Fibroblast of lung (primary cell): ENCODE measurements around the gene COQ10B.

ENCODE experiments used
- CTCF ChIP-seq, 2 donors: IDR thresholded peaks in 1 of 2; conservative IDR thresholded peaks in 1 of 2; 1 replicate in 1 of 2; 2 replicates in 1 of 2; pipeline ENCODE4 v1.5.1; 2011 to 2012; ENCODE audit warnings: low read length in 2 of 2, control low read depth in 1 of 2, inconsistent platforms in 1 of 2, low read depth in 1 of 2, mild to moderate bottlenecking in 1 of 2
- EZH2 ChIP-seq: IDR thresholded peaks from 2 replicates; pipeline ENCODE4 v1.5.1; 2012; ENCODE audit warnings: low read length, control low read depth, mild to moderate bottlenecking; ENCODE audit errors: missing control alignments

- no peak for TF ChIP-seq CTCF (conservative IDR thresholded peaks at IDR 0.05 in 1 of 2, IDR thresholded peaks at IDR 0.05 in 1 of 2; ENCODE audit: low read depth in 1 of 2, low read length in 2 of 2)
- TF ChIP-seq EZH2, result no peak
Measured at GRCh38 chr2:197495433-197496134, 42.2 kb downstream of the COQ10B start.
